HG03565 (cell line): ENCODE results near the gene RIPOR3.

Experiments
- ATAC-seq: cut with Tn5 transposase; IDR thresholded peaks from one replicate; pipeline ENCODE4 v1.9.1; 2021; ENCODE audit warnings: mild to moderate bottlenecking, moderate library complexity; ENCODE audit not compliant: unreplicated experiment

The RIPOR3 gene

GRCh38 chr20:50690650-50691572 lies at the start of gene RIPOR3:
Gene RIPOR3 (minus strand): TSS chr20:50691542. CDS start chr20:50691128, 414 bp downstream.
- ATAC-seq = no peak

GRCh38 chr20:50737352-50737751 lies 46.0 kb upstream of the RIPOR3 start:
- ATAC-seq = no peak

- no peak for ATAC-seq
Measured at GRCh38 chr20:50735813-50736212, 44.5 kb upstream of the RIPOR3 start.

- ATAC-seq = no peak
Measured at GRCh38 chr20:50734730-50735679, 43.7 kb upstream of the RIPOR3 start.

- ATAC-seq = no peak
Measured at GRCh38 chr20:50733644-50734349, 42.5 kb upstream of the RIPOR3 start.

GRCh38 chr20:50731930-50732690 lies 40.8 kb upstream of the RIPOR3 start:
- no peak for ATAC-seq

- peak; percentile 84 for ATAC-seq
Measured at GRCh38 chr20:50731055-50731929, 40.0 kb upstream of the RIPOR3 start, which contains the start of gene PARD6B. Gene PARD6B (plus strand): TSS chr20:50731580. CDS start chr20:50731787, 207 bp downstream.

GRCh38 chr20:50730765-50731054 lies 39.4 kb upstream of the RIPOR3 start:
- ATAC-seq = no peak

GRCh38 chr20:50729901-50730764 lies 38.8 kb upstream of the RIPOR3 start:
- no peak for ATAC-seq

- ATAC-seq = no peak
Measured at GRCh38 chr20:50728981-50729874, 37.9 kb upstream of the RIPOR3 start.

GRCh38 chr20:50728486-50728980 lies 37.2 kb upstream of the RIPOR3 start:
- no peak for ATAC-seq

- ATAC-seq = no peak
Measured at GRCh38 chr20:50727792-50728485, 36.6 kb upstream of the RIPOR3 start.

GRCh38 chr20:50726955-50727791 lies 35.8 kb upstream of the RIPOR3 start:
- no peak for ATAC-seq

- ATAC-seq = no peak
Measured at GRCh38 chr20:50725724-50726005, 34.3 kb upstream of the RIPOR3 start.

GRCh38 chr20:50724851-50725723 lies 33.7 kb upstream of the RIPOR3 start:
- ATAC-seq = no peak
